ENCODE results near the gene RGL1. TPM values are rescaled to one million over a fixed set of nuclear protein-coding genes. Genes with fewer than 3 reads are reported as not detected.

RGL1 gene
- total RNA-seq, 4 donors from 2014 or later = 31.5 to 51.5 (median 37.5) TPM

- Histone ChIP-seq H3K27me3 (no peaks in the 10 kb centered on the region), H3K27ac (replicated peaks in 1 of 4) (peak overlapping the region in 3 of 4 donors; percentile 11 to 86 (median 43)), H3K4me3 (no peak overlapping the region), H3K36me3 (peaks cover 0 to 14% (median 10%) of the 10 kb centered on the region in 4 donors), H3K4me1 (peaks cover 48 to 75% (median 73%) of the 10 kb centered on the region in 4 donors), H3K9me3 (no peaks in the 10 kb centered on the region)
- TF ChIP-seq EP300 (IDR thresholded peaks at IDR 0.05) (no peak), POLR2AphosphoS5 (IDR thresholded peaks at IDR 0.05) (no peak), CTCF (IDR thresholded peaks at IDR 0.05) (no peak), POLR2A (IDR thresholded peaks at IDR 0.05; ENCODE audit: low read depth) (no peak)
- intact Hi-C loops (cut with DNase I) = no loop called here
- no peak for DNase-seq (ENCODE audit: extremely low spot score)
- WGBS = 46% methylated on average over 1 of the region's 1 CpG
Measured at GRCh38 chr1:183879966-183880365, 75.0 kb downstream of the RGL1 start.

GRCh38 chr1:183880531-183881243, 75.8 kb downstream of the RGL1 start:
- Histone ChIP-seq H3K9me3 (no peaks in the 10 kb centered on the region), H3K27me3 (no peaks in the 10 kb centered on the region), H3K4me3 (no peak overlapping the region), H3K4me1 (peaks cover 46 to 68% (median 66%) of the 10 kb centered on the region in 4 donors), H3K36me3 (peaks cover 0 to 21% (median 14%) of the 10 kb centered on the region in 4 donors), H3K27ac (replicated peaks in 1 of 4) (peak overlapping the region in 3 of 4 donors; percentile 5 to 86 (median 43))
- DNase-seq (ENCODE audit: extremely low spot score) = no peak
- no peak for TF ChIP-seq EP300 (IDR thresholded peaks at IDR 0.05)
- TF ChIP-seq POLR2AphosphoS5 (IDR thresholded peaks at IDR 0.05) = no peak
- TF ChIP-seq CTCF (IDR thresholded peaks at IDR 0.05) = no peak
- no peak for TF ChIP-seq POLR2A (IDR thresholded peaks at IDR 0.05; ENCODE audit: low read depth)
- intact Hi-C loops (cut with DNase I) = no loop called here
- 80% methylated on average over 6 of the region's 6 CpGs for WGBS

GRCh38 chr1:183881387-183882131, 76.6 kb downstream of the RGL1 start:
- intact Hi-C loops (cut with DNase I) = no loop called here
- Histone ChIP-seq H3K36me3 (peaks cover 0 to 23% (median 15%) of the 10 kb centered on the region in 4 donors), H3K27ac (replicated peaks in 1 of 4) (peak overlapping the region in 3 of 4 donors; percentile 1 to 53 (median 35)), H3K27me3 (no peaks in the 10 kb centered on the region), H3K4me3 (no peak overlapping the region), H3K4me1 (peaks cover 37 to 66% (median 64%) of the 10 kb centered on the region in 4 donors), H3K9me3 (no peaks in the 10 kb centered on the region)
- WGBS = 38% methylated on average over 4 of the region's 4 CpGs
- TF ChIP-seq POLR2AphosphoS5 (IDR thresholded peaks at IDR 0.05) (no peak), CTCF (IDR thresholded peaks at IDR 0.05) (no peak), POLR2A (IDR thresholded peaks at IDR 0.05; ENCODE audit: low read depth) (no peak), EP300 (IDR thresholded peaks at IDR 0.05) (no peak)
- DNase-seq (ENCODE audit: extremely low spot score) = no peak

GRCh38 chr1:183882335-183883167, 77.6 kb downstream of the RGL1 start:
- peak overlapping the region in 3 of 4 donors; percentile 7 to 53 (median 35) for H3K27ac ChIP-seq (replicated peaks in 1 of 4)
- peaks cover 0 to 23% (median 15%) of the 10 kb centered on the region in 4 donors for H3K36me3 ChIP-seq
- H3K27me3 ChIP-seq = no peaks in the 10 kb centered on the region
- H3K4me1 ChIP-seq = peaks cover 30 to 66% (median 63%) of the 10 kb centered on the region in 4 donors
- 75% methylated on average over 8 of the region's 8 CpGs for WGBS
- H3K9me3 ChIP-seq = no peaks in the 10 kb centered on the region
- DNase-seq (ENCODE audit: extremely low spot score) = no peak
- intact Hi-C loops (cut with DNase I) = no loop called here
- TF ChIP-seq POLR2AphosphoS5 (IDR thresholded peaks at IDR 0.05) = no peak
- TF ChIP-seq POLR2A (IDR thresholded peaks at IDR 0.05; ENCODE audit: low read depth) = no peak
- TF ChIP-seq EP300 (IDR thresholded peaks at IDR 0.05) = no peak
- no peak for TF ChIP-seq CTCF (IDR thresholded peaks at IDR 0.05)
- no peak overlapping the region for H3K4me3 ChIP-seq

All from esophagus muscularis mucosa (tissue), 4 donors.